IMR-90 (cell line): ENCODE data around the gene EHBP1. TPM values are rescaled to one million over a fixed set of nuclear protein-coding genes. Genes with fewer than 3 reads are reported as not detected.

Experiments
- ATAC-seq: fragments of 200-7000 bp; cut with Tn5 transposase; 2 replicates; pipeline ENCODE4 v1.9.1; 2020; ENCODE audit warnings: low read depth, mild to moderate bottlenecking, moderate library complexity
- BruUV-seq: library from RNA; stranded (reverse); fragments of 400-500 nt; replicated peaks from 2 replicates; lab custom pipeline; 2021; lab: Mats Ljungman, UMichigan
- CTCF ChIA-PET: fragments of 300-600 bp; formaldehyde crosslinking; extraction: SDS; loops from one replicate; lab custom pipeline; 2021; ENCODE audit warnings: antibody characterized with exemption; lab: Yijun Ruan, JAX
- POLR2A ChIA-PET: fragments of 300-600 bp; sonication (Branson Sonifier 250); formaldehyde crosslinking; loops from one replicate; lab custom pipeline; 2022; ENCODE audit warnings: antibody characterized with exemption; ENCODE audit not compliant: unreplicated experiment; lab: Charles Lee
- DNase-seq: peaks from one replicate; pipeline ENCODE4 v3.0.0; 2013
- H2AFZ ChIP-seq: replicated peaks from 2 replicates; pipeline ENCODE3; 2013; ENCODE audit warnings: low read length, mild to moderate bottlenecking; ENCODE audit not compliant: poor library complexity
- H2AK5ac ChIP-seq: 2 replicates; pipeline ENCODE4 v1.6.1; 2013; ENCODE audit warnings: low read depth, low read length, inconsistent platforms
- H2AK9ac ChIP-seq: replicated peaks from 2 replicates; pipeline ENCODE3; 2013; ENCODE audit warnings: mild to moderate bottlenecking, low read depth, low read length, moderate library complexity; ENCODE audit not compliant: poor library complexity
- H2BK120ac ChIP-seq: 2 replicates; pipeline ENCODE4 v1.6.1; 2013; ENCODE audit warnings: low read depth, low read length, inconsistent platforms
- H2BK15ac ChIP-seq: 3 replicates; pipeline ENCODE4 v1.6.1; 2013; ENCODE audit warnings: low read depth, low read length, inconsistent platforms
- H2BK20ac ChIP-seq: 2 replicates; pipeline ENCODE4 v1.6.1; 2013; ENCODE audit warnings: low read depth, mild to moderate bottlenecking, inconsistent platforms, low read length, moderate library complexity
- H2BK5ac ChIP-seq: 2 replicates; pipeline ENCODE4 v1.6.1; 2013; ENCODE audit warnings: mild to moderate bottlenecking, low read depth, low read length, inconsistent platforms; ENCODE audit not compliant: poor library complexity, severe bottlenecking
- H3K14ac ChIP-seq: replicated peaks from 2 replicates; pipeline ENCODE4 v1.6.1; 2013; ENCODE audit warnings: low read depth, low read length, inconsistent platforms
- H3K18ac ChIP-seq: 2 replicates; pipeline ENCODE4 v1.6.1; 2013; ENCODE audit warnings: low read depth, low read length, control low read depth
- H3K23ac ChIP-seq: 2 replicates; pipeline ENCODE4 v1.6.1; 2013; ENCODE audit warnings: low read depth, low read length, inconsistent platforms
- H3K27ac ChIP-seq: 2 replicates; pipeline ENCODE4 v1.5.1; 2013; ENCODE audit warnings: mild to moderate bottlenecking, control low read depth, low read length; ENCODE audit not compliant: insufficient read depth
- H3K27me3 ChIP-seq: 2 replicates; pipeline ENCODE4 v1.6.1; 2013; ENCODE audit warnings: low read length; ENCODE audit not compliant: control insufficient read depth, insufficient read depth
- H3K36me3 ChIP-seq: 2 replicates; pipeline ENCODE4 v1.6.1; 2013; ENCODE audit warnings: low read length, mixed read lengths; ENCODE audit not compliant: control insufficient read depth, insufficient read depth
- H3K4ac ChIP-seq: 2 replicates; pipeline ENCODE4 v1.6.1; 2013; ENCODE audit warnings: low read depth, low read length, inconsistent platforms
- H3K4me1 ChIP-seq: 2 replicates; pipeline ENCODE4 v1.6.1; 2013; ENCODE audit warnings: low read length, mixed read lengths; ENCODE audit not compliant: control insufficient read depth, insufficient read depth
- H3K4me2 ChIP-seq: 2 replicates; pipeline ENCODE4 v1.6.1; 2013; ENCODE audit warnings: low read depth, mild to moderate bottlenecking, control low read depth, low read length, moderate library complexity
- H3K4me3 ChIP-seq: 2 replicates; pipeline ENCODE4 v1.5.1; 2013; ENCODE audit warnings: low read depth, mild to moderate bottlenecking, control low read depth, low read length, moderate library complexity; ENCODE audit not compliant: insufficient read depth
- H3K56ac ChIP-seq: 2 replicates; pipeline ENCODE4 v1.6.1; 2013; ENCODE audit warnings: low read length, inconsistent platforms; ENCODE audit not compliant: insufficient read depth; ENCODE audit errors: extremely low read depth
- H3K79me1 ChIP-seq, 2 experiments: 2 replicates each; pipeline ENCODE4 v1.6.1; 2013; ENCODE audit warnings: low read length in 2 of 2, inconsistent platforms in 1 of 2, low read depth in 1 of 2
- H3K9ac ChIP-seq: 2 replicates; pipeline ENCODE4 v1.6.1; 2013; ENCODE audit warnings: low read depth, low read length, control low read depth
- H3K9me1 ChIP-seq: 2 replicates; pipeline ENCODE4 v1.6.1; 2013; ENCODE audit warnings: low read length, inconsistent platforms; ENCODE audit not compliant: insufficient read depth
- H3K9me3 ChIP-seq: 2 replicates; pipeline ENCODE4 v1.6.1; 2013; ENCODE audit warnings: low read length; ENCODE audit not compliant: control insufficient read depth, insufficient read depth
- H4K20me1 ChIP-seq: 2 replicates; pipeline ENCODE4 v1.6.1; 2013; ENCODE audit warnings: low read length, inconsistent platforms; ENCODE audit not compliant: insufficient read depth
- H4K5ac ChIP-seq: 2 replicates; pipeline ENCODE4 v1.6.1; 2013; ENCODE audit warnings: mild to moderate bottlenecking, low read depth, low read length, control low read depth
- H4K8ac ChIP-seq, 2 experiments: 2 replicates each; pipeline ENCODE4 v1.6.1; 2013; ENCODE audit warnings: low read depth in 2 of 2, low read length in 2 of 2, control low read depth in 1 of 2, inconsistent platforms in 1 of 2
- H4K91ac ChIP-seq: 2 replicates; pipeline ENCODE4 v1.6.1; 2013; ENCODE audit warnings: low read depth, low read length, inconsistent platforms; ENCODE audit not compliant: insufficient read depth
- ELK1 ChIP-seq: fragments of 150-350 bp; IDR thresholded peaks from 2 replicates; pipeline ENCODE4 v1.6.1; 2016; ENCODE audit warnings: low read depth, mild to moderate bottlenecking, low read length, moderate library complexity, borderline replicate concordance
- NFE2L2 ChIP-seq: fragments of 150-350 bp; IDR thresholded peaks from 2 replicates; pipeline ENCODE4 v1.6.1; 2016; ENCODE audit warnings: low read depth, mild to moderate bottlenecking, low read length
- RAD21 ChIP-seq: IDR thresholded peaks from 2 replicates; pipeline ENCODE4 v1.6.1; 2012; ENCODE audit warnings: low read length, improper control_type of control experiment
- SMC3 ChIP-seq: fragments of 150-350 bp; IDR thresholded peaks from 2 replicates; pipeline ENCODE4 v1.6.1; 2016; ENCODE audit warnings: low read depth, mild to moderate bottlenecking, antibody characterized with exemption, low read length, moderate library complexity
- WGBS, 2 experiments: methylation state at CpG; one replicate each; pipeline versions ENCODE4 v1.1.5 to v1.1.7; 2013; ENCODE audit warnings: missing lambda C conversion rate in 2 of 2; ENCODE audit not compliant: insufficient read length in 1 of 2; ENCODE audit errors: extremely low coverage in 2 of 2; 5-methylcytosine and 5-hydroxymethylcytosine counted together
- dilution Hi-C: fragments of 300-500 bp; cut with HindIII; formaldehyde crosslinking; loops from one replicate; pipeline ENCODE4 v1.14.3; 2018; ENCODE audit warnings: low sequenced_read_pairs; ENCODE audit not compliant: unreplicated experiment
- in situ Hi-C: fragments of 300-500 bp; cut with MboI; formaldehyde crosslinking; loops from 3 replicates; pipeline ENCODE4 v1.14.3; 2019; ENCODE audit warnings: low sequenced_read_pairs, inconsistent platforms, mixed read lengths
- intact Hi-C: fragments of 100-400 bp; cut with micrococcal nuclease; formaldehyde crosslinking; loops from 2 replicates; pipeline ENCODE4 v1.10.0; 2022
- polyA plus RNA-seq, 3 experiments: library from polyadenylated mRNA; depleted of rRNA; stranded (reverse); fragments of >200 nt; gene quantifications; 2 replicates each; pipeline ENCODE4 v1.2.3, GENCODE V29; 2012; ENCODE audit warnings: low replicate concordance in 1 of 3
- total RNA-seq: library from RNA; depleted of rRNA; stranded (reverse); fragments of >200 nt; gene quantifications from 2 replicates; pipeline ENCODE4 v1.2.3, GENCODE V29; 2012
- TF ChIP-seq, protein P1 (sequence below): fragments of 150-350 bp; IDR thresholded peaks from 2 replicates; pipeline ENCODE4 v1.6.1; 2017; ENCODE audit warnings: mild to moderate bottlenecking, antibody characterized with exemption, low read length, low read depth

The EHBP1 gene
- total and polyA plus RNA-seq, 2 of the 4 experiments (the other 2 are of a cell fraction): 28.3 to 44.4 TPM

DNA sequence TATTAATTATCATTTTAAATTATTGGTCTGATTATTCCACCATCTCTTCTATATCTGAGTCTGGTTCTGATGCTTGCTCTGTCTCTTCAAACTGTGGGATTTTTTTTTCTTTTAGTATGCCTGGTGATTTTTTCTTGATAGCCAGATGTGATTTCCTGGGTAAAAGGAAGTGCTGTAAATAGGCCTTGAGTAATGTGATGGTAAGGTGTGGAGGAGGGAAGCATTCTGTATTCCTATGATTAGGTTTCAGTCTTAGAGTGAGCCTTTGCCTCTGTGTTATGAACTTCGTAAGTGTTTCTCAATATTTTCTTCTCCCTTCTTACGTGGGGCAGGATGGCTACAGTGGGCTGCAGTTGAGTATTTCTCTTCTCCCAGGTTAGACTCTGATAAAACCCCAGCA is 103.0 kb downstream of the EHBP1 start:
- no TSS peak for BruUV-seq
- H3K18ac ChIP-seq: no peak overlapping the region
- no peak overlapping the region for H2AFZ ChIP-seq
- no peak overlapping the region for H4K5ac ChIP-seq
- DNase-seq (no peak), ATAC-seq (no peak)
- H3K56ac ChIP-seq: no peak overlapping the region
- no peak overlapping the region for H3K4me3 ChIP-seq
- H4K20me1 ChIP-seq: peaks cover 9% of the 10 kb centered on the region; the same call in 1 of the 2 replicates
- H3K9me1 ChIP-seq: peaks cover 7% of the 10 kb centered on the region
- H3K9me3 ChIP-seq: peaks cover 5% of the 10 kb centered on the region; the same call in 1 of the 2 replicates
- no peak overlapping the region for H2BK20ac ChIP-seq
- no peak overlapping the region for H4K91ac ChIP-seq
- ChIA-PET CTCF (interaction anchor here (1.0 kb wide), 1 partner anchor 9 kb away, joined by 5 read pairs; no protein-coding TSS in a partner anchor), POLR2A (no interaction called here)
- no peak overlapping the region for H2AK5ac ChIP-seq
- 0 out of 2 replicates have a peak, but pooled peaks cover 1% of the 10 kb centered on the region for H3K36me3 ChIP-seq
- TF ChIP-seq RAD21 (no peak), ELK1 (no peak), NFE2L2 (no peak), SMC3 (no peak)
- TF ChIP-seq, protein P1, sequence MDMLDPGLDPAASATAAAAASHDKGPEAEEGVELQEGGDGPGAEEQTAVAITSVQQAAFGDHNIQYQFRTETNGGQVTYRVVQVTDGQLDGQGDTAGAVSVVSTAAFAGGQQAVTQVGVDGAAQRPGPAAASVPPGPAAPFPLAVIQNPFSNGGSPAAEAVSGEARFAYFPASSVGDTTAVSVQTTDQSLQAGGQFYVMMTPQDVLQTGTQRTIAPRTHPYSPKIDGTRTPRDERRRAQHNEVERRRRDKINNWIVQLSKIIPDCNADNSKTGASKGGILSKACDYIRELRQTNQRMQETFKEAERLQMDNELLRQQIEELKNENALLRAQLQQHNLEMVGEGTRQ: no peak
- H3K4me1 ChIP-seq: peaks cover 4% of the 10 kb centered on the region
- H2BK120ac ChIP-seq: no peak overlapping the region
- intact Hi-C loops: no loop called here
- in situ Hi-C loops: no loop called here
- no peak overlapping the region for H2BK5ac ChIP-seq
- H2BK15ac ChIP-seq: no peak overlapping the region
- peaks cover 22 to 39% of the 10 kb centered on the region in 2 experiments; a peak in 3 of 4 replicates for H3K79me1 ChIP-seq
- no CpG with 5 or more reads among the region's 2 CpGs for WGBS, 2 experiments
- no peak overlapping the region for H3K9ac ChIP-seq
- H2AK9ac ChIP-seq: no peak overlapping the region
- no peak overlapping the region for H4K8ac ChIP-seq
- dilution Hi-C loops: no loop called here
- H3K27ac ChIP-seq: no peak overlapping the region
- H3K14ac ChIP-seq: no peak overlapping the region
- no peak overlapping the region for H3K23ac ChIP-seq
- H3K4ac ChIP-seq: no peak overlapping the region
- H3K27me3 ChIP-seq: no peaks in the 10 kb centered on the region
- H3K4me2 ChIP-seq: no peak overlapping the region
